Activated naive CD4-positive, alpha-beta T cell treated with anti-CD3 and anti-CD28 coated beads, Interleukin-2, amount 50 U/mL, for 72 hours (primary cell): ENCODE data around the gene FNIP1. TPM values are rescaled to one million over a fixed set of nuclear protein-coding genes. Genes with fewer than 3 reads are reported as not detected.
"Not testable (repeated sequence)": the region's sequence is repeated elsewhere in the genome, so short reads cannot be mapped to it uniquely, and the experiment has no call there.

ENCODE experiments used
- ATAC-seq, 2 donors: fragments of 150-1000 bp; cut with Tn5 transposase; 2 replicates each; pipeline ENCODE4 v1.10.0; 2021; ENCODE audit warnings: mild to moderate bottlenecking in 2 of 2, moderate library complexity in 2 of 2
- DNase-seq, 2 donors: peaks; one replicate each; pipeline ENCODE4 v3.0.0; 2021 to 2022; ENCODE audit warnings: low spot score in 2 of 2
- H3K27ac Mint-ChIP-seq, 2 donors: one replicate each; pipeline ENCODE4 v1.8.0; 2022; ENCODE audit warnings: mild to moderate bottlenecking in 2 of 2, mixed read lengths in 2 of 2
- H3K36me3 Mint-ChIP-seq, 2 donors: one replicate each; pipeline ENCODE4 v1.8.0; 2022; ENCODE audit warnings: mixed read lengths in 2 of 2
- H3K9me3 Mint-ChIP-seq, 2 donors: one replicate each; pipeline ENCODE4 v1.8.0; 2022; ENCODE audit warnings: mixed read lengths in 2 of 2
- total RNA-seq, 2 donors: library from RNA; stranded (reverse); gene quantifications; one replicate each; pipeline ENCODE4 v1.2.3, GENCODE V29; 2022

FNIP1 gene
- total RNA-seq, 2 donors from 2014 or later = 20.5 to 27.1 TPM

DNA sequence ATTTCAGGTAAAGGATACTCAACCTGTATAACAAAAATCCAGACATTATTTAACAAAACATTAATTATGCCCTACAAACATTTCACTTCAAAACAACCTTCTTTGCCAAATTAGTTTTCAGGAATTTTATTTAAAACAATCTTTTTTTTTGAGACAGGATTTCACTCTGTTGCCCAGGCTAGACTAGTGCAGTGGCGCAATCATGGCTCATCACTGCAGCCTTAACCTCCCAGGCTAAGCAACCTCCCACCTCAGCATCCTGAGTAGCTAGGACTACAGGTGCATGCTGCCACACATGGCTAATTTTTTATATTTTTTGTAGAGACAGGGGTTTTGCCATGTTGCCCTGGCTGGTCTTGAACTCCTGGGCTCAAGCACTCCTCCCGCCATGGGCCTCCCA lies 3.9 kb downstream of the FNIP1 start:
- ATAC-seq (no peak), DNase-seq (no peak)
- Mint-ChIP-seq H3K36me3 (peaks cover 11% of the 10 kb centered on the region in 2 donors), H3K27ac (no peak overlapping the region), H3K9me3 (peaks cover 0 to 4% of the 10 kb centered on the region in 2 donors)

DNA sequence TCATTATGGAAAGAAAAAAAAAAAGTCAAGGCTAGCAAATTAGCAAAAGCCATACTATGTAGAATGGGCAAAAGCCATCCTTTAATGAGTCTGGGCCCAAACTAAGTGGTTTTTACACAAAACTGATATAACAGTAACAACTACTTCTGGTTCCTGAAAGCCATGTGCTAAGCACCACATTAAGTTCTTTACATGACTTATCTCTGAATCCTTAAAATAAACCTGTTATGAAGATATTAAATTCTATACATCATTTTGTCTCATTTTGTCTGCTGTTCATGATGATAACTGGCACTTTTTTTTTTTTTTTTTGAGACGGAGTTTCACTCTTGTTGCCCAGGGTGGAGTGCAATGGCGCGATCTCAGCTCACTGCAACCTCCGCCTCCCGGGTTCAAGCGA lies 5.0 kb downstream of the FNIP1 start:
- H3K9me3 Mint-ChIP-seq = peaks cover 0 to 4% of the 10 kb centered on the region in 2 donors

DNA sequence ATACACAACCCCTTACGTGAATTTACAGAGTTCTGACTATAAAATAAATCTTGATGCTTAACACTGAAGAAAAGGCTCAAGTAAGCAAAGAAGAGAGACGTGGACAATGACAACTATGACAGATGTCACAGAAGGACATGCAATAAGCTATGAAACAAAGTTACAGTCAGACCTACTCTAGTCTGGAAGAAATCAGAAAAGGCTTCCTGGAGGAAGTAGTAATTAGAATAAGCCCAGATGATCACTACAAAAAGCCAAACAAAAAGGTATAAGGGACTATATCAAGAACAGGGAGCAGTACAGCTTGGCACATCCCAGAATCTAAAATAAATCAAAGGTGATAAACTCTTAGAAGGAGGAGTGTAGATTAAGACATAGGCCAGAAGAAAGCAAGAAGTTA lies 6.3 kb downstream of the FNIP1 start:
- ATAC-seq = no peak
- H3K9me3 Mint-ChIP-seq = peaks cover 0 to 4% of the 10 kb centered on the region in 2 donors
- no peak overlapping the region for H3K27ac Mint-ChIP-seq
- no peak for DNase-seq
- peaks cover 4 to 5% of the 10 kb centered on the region in 2 donors for H3K36me3 Mint-ChIP-seq

More for the DNA sequence above, 5.0 kb downstream of the FNIP1 start:
- Mint-ChIP-seq H3K27ac (no peak overlapping the region), H3K36me3 (peaks cover 11% of the 10 kb centered on the region in 2 donors)
- DNase-seq (no peak), ATAC-seq (no peak)

DNA sequence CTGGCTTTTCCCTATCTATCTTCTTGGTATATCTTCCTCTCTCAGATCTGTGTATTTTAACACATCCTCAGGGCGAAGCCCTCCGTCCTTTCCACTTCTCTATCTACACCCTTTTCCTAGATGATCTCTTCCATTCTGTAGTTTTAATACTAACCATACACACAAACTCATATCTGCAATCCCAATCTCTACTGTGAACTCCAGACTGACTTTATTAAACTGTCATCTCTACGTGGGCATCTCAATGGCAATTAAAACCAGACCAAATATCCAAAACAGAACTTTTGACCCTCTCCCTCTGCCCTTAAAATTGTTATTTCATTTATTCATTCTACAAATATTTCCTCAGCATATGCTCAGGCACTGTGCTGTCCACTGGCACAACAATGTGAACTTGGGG lies 7.1 kb downstream of the FNIP1 start:
- H3K9me3 Mint-ChIP-seq = peaks cover 0 to 4% of the 10 kb centered on the region in 2 donors
- no peak overlapping the region for H3K27ac Mint-ChIP-seq
- ATAC-seq (no peak), DNase-seq (no peak)
- H3K36me3 Mint-ChIP-seq = no peaks in the 10 kb centered on the region

DNA sequence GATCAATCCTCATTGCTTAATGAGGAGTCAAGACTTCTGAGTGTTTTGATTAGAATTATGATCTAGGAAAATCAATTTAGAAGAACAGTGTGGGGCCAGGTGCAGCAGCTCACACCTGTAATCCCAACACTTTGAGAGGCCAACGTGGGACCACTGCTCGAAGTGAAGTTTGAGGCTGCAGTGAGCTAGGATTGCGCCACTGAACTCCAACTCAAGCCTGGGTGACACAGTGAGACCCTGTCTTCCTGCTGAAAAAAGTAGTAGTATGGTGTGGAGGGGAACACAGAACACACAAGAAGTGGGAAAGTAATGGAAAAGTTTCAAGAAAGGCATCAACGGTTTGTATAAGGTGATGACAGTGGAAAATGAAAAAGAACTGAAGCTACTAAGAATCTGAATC lies 9.1 kb downstream of the FNIP1 start:
- DNase-seq (no peak), ATAC-seq (no peak)
- Mint-ChIP-seq H3K27ac (no peak overlapping the region), H3K9me3 (peaks cover 0 to 4% of the 10 kb centered on the region in 2 donors), H3K36me3 (peaks cover 5 to 8% of the 10 kb centered on the region in 2 donors)

DNA sequence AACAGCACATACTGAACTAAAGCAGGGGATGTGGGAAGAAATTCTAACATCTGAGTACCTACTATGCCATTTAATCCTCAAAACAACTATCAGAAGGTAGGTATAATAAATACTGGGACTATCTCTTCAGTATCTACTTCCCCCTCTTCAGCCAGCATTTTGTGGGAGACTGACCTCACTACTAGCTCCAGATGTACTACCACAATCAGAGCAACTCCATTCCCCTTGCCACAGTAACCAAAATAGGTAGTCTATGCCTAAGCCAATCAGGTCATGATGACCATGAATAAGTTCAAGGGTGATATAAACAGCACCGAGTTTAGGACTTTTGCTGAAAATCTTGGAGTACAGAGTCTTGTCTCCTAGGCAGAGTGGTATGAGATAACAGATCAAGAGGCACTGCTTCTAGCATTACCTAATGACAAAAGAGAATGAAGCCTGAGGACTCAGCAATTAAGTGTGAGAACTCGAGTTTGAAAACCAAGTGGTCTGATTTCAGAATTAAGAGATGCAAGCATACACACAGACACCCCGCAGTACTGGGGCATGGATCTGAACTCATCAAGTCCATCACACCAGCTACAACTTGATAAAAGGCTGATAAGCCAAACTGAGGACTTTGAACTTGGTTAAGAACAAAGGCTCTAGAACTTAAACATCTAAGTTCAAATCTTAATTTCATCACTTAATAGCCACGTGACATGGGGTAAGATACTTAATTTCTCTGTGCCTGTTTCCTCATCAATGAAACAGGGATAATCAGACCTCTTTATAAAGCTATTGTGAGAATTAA lies 9.7 kb downstream of the FNIP1 start:
- peaks cover 0 to 10% of the 10 kb centered on the region in 2 donors for H3K9me3 Mint-ChIP-seq
- no peak for DNase-seq
- ATAC-seq = no peak
- peaks cover 8 to 14% of the 10 kb centered on the region in 2 donors for H3K36me3 Mint-ChIP-seq
- H3K27ac Mint-ChIP-seq = no peak overlapping the region

DNA sequence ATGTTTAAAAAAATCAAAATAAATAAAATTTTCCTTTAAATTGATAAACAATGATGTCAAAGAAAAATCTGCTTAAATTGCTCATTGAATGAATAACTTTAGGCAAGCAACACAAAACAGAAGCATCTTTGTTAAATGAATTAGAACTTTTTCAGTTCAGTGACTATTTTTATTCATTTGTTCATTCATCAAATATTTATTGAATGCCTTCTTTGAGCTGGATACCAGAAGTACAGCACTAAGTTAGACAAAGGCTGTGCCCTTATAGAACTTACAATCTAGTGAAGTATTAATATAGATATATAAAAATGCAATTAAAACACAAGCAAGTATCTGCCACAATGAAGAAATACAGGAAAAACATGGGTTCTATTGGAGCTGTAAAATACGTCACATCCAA lies 10.8 kb downstream of the FNIP1 start:
- Mint-ChIP-seq H3K27ac (no peak overlapping the region), H3K36me3 (peaks cover 9 to 15% of the 10 kb centered on the region in 2 donors)
- no peak for ATAC-seq

DNA sequence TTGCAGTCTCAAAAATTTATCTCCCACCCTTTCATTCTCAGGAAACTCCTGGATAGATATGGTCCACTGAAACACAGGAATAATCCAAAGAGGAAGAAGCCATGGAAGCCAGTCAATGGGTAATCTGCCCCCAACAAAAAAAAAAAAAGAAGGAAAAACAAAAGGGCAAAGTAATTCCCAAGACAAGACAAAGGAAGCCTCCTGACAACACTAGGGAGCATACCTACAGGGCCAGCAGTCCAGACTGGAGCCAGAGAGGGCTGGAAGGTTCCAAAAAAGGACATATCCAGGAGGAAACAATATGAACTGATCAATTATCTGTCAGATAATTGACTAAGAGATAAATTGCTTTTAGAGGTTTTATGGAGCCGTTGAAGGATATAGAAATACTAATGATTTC lies 12.9 kb downstream of the FNIP1 start:
- ATAC-seq (no peak), DNase-seq (no peak)
- Mint-ChIP-seq H3K27ac (no peak overlapping the region), H3K36me3 (peaks cover 9 to 15% of the 10 kb centered on the region in 2 donors), H3K9me3 (peaks cover 0 to 6% of the 10 kb centered on the region in 2 donors)

More for the DNA sequence above, 10.8 kb downstream of the FNIP1 start:
- DNase-seq = no peak
- peaks cover 0 to 10% of the 10 kb centered on the region in 2 donors for H3K9me3 Mint-ChIP-seq

DNA sequence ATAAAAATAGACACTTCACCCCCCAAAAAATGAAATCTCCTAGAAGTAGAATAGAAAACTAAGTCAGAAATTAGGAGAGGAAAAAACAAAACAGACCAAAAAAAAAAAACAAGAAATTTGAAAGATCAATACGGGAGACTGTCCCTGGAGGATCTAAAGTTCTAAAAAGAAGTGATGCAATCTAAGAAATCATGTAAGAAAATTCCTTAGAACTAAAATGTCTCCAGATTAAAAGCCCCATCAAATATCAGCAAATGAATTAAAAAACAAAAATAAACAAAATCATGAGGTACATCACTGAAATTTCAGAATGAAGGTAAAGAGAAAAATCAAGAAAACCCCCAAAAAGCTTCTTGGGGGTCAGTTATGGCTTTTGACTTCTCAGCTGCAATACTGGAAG lies 13.5 kb downstream of the FNIP1 start:
- DNase-seq (no peak), ATAC-seq (no peak)
- Mint-ChIP-seq H3K9me3 (peaks cover 0 to 6% of the 10 kb centered on the region in 2 donors), H3K36me3 (peaks cover 9 to 15% of the 10 kb centered on the region in 2 donors), H3K27ac (no peak overlapping the region)

DNA sequence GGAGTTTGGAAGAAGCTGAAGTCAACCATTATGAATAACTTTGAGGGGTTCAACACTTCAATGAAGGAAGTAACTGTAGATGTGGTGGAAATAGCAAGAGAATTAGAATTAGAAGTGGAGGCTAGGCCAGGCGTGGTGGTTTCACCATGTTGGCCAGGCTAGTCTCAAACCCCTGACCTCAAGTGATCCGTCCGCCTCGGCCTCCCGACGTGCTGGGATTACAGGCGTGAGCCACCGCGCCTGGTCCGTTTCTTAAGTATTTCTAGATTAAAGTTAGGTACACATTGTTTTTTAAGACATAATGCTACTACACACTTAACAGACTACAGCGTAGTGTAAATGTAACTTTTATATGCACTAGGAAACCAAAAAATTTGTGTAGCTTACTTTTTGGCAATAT lies 14.1 kb downstream of the FNIP1 start:
- H3K36me3 Mint-ChIP-seq = peaks cover 9 to 15% of the 10 kb centered on the region in 2 donors
- H3K9me3 Mint-ChIP-seq = peaks cover 0 to 6% of the 10 kb centered on the region in 2 donors
- ATAC-seq (no peak), DNase-seq (no peak)
- H3K27ac Mint-ChIP-seq = no peak overlapping the region

DNA sequence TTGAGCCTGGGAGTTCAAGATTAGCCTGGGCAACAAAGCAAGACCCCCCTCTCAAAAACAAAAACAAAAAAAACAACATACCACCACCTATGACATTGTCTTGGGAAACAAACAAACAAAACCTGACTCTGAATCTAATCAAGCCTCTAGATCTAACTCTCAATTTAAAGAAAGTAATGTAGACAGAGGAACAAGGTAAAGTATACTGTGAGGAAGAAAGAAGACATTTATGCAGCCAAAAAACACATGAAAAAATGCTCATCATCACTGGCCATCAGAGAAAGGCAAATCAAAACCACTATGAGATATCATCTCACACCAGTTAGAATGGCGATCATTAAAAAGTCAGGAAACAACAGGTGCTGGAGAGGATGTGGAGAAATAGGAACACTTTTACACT lies 18.7 kb downstream of the FNIP1 start:
- not testable (repeated sequence) for H3K9me3 Mint-ChIP-seq, ATAC-seq, DNase-seq, H3K27ac Mint-ChIP-seq
- H3K36me3 Mint-ChIP-seq = peaks cover 6 to 11% of the 10 kb centered on the region in 2 donors

DNA sequence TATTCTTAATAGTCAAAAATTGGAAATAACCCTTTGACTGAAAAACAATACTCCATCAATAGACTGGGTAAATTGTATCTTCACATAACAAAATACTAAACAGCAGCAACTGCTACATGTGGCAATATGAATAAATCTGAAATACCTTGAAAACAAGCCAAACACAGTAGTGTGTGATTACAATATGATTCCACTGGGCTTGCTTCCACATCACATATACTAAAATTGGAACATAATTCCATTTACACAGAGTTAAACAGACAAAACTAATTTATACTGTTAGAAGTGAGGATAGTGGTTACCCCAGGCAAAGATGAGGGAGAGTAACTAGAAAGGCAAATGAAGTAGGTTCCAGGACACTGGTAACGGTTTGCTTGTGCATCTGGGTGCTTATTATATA lies 20.4 kb downstream of the FNIP1 start:
- H3K36me3 Mint-ChIP-seq = no peaks in the 10 kb centered on the region

DNA sequence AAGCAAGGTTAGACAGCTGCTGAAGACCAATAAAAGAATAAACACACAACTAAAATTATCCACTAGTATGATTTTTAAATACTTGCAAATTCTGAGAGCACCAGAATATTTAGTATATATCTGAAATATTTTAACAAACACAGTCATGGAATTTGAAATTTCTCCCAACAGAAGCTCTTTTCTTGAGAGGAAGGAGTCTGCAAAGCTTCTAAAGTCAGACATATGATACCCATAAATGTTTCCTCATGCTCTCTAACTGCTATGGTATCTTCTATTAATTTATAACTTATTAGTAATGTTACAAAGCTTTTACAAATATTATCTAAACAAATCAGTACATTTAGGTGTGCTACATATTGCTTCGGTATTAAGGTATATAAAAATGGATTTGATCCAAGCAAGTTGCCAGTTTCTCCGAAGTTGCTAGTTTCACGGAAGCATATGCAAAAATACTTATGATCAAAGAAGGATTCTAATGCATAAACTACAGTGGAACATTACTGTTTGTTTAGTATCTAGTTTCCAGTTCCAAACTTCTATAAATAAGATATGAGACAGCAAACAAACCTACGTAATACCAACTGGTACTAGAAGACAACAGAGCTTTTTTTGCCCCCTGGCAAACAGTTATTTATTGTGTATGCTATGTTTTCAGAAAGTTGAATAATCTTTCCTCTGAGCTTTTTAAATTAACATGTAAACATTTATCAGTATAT lies 22.0 kb downstream of the FNIP1 start:
- Mint-ChIP-seq H3K9me3 (no peaks in the 10 kb centered on the region), H3K27ac (no peak overlapping the region), H3K36me3 (no peaks in the 10 kb centered on the region)
- DNase-seq (no peak), ATAC-seq (no peak)

More for the DNA sequence above, 20.4 kb downstream of the FNIP1 start:
- H3K27ac Mint-ChIP-seq = no peak overlapping the region
- no peak for ATAC-seq
- H3K9me3 Mint-ChIP-seq = no peaks in the 10 kb centered on the region
- DNase-seq = no peak

DNA sequence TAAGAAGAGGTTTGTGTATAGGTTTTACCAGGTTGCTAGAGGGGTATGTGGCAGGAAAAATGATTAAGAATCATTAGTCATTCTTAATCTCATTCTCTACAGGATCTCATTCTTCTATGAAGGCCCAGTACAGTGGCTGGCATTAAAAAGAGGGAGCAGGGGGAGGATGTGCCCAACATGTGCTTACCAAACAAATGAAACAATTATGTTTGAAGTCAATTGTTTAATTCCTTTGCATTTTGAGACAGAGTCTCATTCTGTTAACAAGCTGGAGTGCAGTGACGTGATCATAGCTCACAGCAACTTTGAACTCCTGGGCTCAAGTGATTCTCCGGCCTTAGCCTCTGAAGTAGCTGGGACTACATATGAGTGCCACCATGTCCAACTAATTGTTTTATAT lies 23.0 kb downstream of the FNIP1 start:
- H3K27ac Mint-ChIP-seq = no peak overlapping the region
- DNase-seq = no peak
- no peaks in the 10 kb centered on the region for H3K9me3 Mint-ChIP-seq
- H3K36me3 Mint-ChIP-seq = no peaks in the 10 kb centered on the region
- ATAC-seq = no peak

DNA sequence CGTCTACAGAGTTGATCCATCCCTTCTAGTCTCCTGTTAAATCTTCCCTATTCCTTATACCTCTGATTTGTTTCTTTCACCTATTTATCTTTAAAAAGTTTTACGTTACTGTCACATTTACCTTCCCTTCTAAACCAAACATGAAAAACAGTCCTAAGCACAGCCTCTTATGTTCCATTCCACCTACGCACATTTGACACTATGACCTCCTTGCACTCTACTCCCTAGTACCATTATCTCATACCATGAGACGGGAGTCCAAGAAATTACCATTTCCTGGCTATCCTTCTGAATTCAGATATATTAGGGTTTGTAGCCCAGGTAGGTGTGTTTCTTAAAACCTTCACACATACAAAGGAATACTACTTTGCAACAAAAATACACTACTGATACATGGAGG lies 25.1 kb downstream of the FNIP1 start:
- H3K27ac Mint-ChIP-seq = no peak overlapping the region
- ATAC-seq = no peak
- no peaks in the 10 kb centered on the region for H3K9me3 Mint-ChIP-seq
- H3K36me3 Mint-ChIP-seq = no peaks in the 10 kb centered on the region
- no peak for DNase-seq

DNA sequence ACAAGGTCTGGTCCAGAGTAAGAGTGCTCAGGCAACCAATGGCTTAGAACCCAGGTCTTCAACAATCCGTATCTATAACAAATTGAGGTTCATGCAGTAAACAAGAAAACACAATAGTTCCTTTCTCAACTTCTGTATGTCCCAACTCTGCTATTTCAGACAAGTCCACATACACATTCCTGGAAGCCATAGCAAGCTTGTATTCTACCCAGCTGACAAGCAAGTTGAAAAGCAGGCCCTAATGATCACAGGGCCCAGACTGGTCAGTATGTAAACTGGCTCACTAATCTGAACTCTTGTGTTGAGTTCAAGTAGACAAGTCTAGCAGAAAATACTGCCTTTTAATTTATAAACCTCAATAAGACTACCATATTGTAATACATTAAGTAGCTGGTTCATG lies 26.9 kb downstream of the FNIP1 start:
- ATAC-seq (no peak), DNase-seq (no peak)
- Mint-ChIP-seq H3K27ac (no peak overlapping the region), H3K9me3 (no peaks in the 10 kb centered on the region), H3K36me3 (peaks cover 7 to 11% of the 10 kb centered on the region in 2 donors)

DNA sequence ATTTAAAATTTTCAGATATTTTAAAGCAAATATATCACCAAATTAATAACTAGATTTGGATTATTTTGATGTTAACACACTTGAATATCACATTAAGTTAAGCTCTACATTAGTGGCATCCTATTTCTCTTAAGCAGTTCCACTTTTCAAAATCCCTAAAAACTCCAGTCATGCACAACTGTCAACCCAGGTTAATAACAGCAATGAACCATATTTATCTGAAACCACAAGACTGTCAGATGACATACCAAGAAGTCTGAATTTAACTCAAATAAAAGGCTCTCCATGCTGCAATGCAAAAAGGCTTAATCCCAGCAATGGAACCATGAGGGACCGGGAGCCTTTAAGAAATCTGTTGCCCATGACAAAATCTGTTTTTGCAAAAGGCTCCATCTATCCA lies 27.5 kb downstream of the FNIP1 start:
- no peak overlapping the region for H3K27ac Mint-ChIP-seq
- no peak for DNase-seq
- no peak for ATAC-seq
- no peaks in the 10 kb centered on the region for H3K9me3 Mint-ChIP-seq
- peaks cover 7 to 15% of the 10 kb centered on the region in 2 donors for H3K36me3 Mint-ChIP-seq
